HFF-Myc (cell line): ENCODE data around the gene KEL.

Experiments used
- DNase-seq: peaks from one replicate; pipeline ENCODE4 v3.0.0-alpha.2; 2011; ENCODE audit warnings: low read depth; ENCODE audit errors: extremely low read depth
- H3K4me3 ChIP-seq: replicated peaks from 2 replicates; pipeline ENCODE4 v1.5.1; 2011; ENCODE audit warnings: low read depth, mild to moderate bottlenecking, control low read depth, low read length
- CTCF ChIP-seq: IDR thresholded peaks from 2 replicates; pipeline ENCODE4 v1.5.1; 2012; ENCODE audit warnings: mild to moderate bottlenecking, low read depth, low read length, control low read depth; ENCODE audit errors: missing control alignments

KEL gene

DNA sequence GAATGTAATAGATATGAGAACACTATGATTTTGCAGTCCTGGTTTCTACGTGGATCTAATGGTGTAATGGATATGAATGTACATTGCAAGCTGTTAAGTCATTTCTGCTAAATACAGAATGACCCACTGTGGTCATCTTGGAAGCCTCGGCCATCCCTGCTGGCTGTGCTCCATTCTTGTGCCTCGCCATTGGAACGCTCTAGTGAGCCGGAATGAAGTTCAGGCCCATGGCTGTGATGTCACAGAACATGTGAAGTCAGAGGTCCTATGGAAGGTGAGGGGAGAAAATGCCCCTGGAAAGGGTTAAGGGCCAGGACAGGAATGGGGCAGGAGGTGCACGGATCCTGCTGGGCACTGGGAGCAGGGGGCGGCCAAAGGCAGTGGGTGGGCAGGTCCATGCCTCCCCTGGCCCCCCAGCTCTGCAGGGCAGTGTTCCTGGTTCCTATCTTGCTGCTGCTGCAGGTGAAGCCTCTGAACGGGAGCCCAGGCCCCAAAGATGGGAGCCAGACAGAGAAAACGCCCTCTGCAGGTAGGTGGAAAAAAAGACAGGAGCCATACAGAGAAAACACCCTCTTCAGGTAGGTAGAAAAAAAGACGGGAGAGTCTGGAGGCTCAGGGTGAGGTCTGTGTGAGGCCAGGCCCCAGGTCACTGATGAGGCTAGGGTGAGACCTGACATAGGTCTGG lies 22.8 kb downstream of the KEL start, which contains the start of gene LLCFC1:
Gene LLCFC1 (plus strand): TSS at position 259 of the 685 bp plus-strand sequence. CDS start 138 bp downstream, at position 397.
- no peak for DNase-seq
- peak; percentile 26 for TF ChIP-seq CTCF
- H3K4me3 ChIP-seq: no peak within 1 kb of the TSS

DNA sequence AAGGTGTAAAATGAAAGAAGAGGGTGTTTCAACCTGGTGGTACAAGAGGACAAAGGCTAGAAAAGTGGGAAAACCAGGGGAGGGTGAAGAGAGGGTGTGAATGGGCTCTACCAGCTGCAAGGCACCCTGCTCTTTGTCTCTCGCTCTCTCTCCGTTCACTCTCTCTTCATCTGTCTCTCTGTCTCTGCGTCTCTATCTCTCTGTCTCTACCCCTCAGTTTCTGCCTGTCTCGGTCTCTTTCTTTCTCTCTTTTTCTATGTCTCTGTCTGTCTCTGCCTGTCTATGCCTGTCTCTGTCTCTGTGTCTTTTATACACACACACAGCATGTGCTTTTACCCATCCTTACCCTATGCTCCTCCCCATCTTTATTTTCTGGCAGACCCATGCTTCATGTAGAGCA lies 23.6 kb downstream of the KEL start:
- no peak for DNase-seq
- no peak for TF ChIP-seq CTCF
- H3K4me3 ChIP-seq: no peak overlapping the region

DNA sequence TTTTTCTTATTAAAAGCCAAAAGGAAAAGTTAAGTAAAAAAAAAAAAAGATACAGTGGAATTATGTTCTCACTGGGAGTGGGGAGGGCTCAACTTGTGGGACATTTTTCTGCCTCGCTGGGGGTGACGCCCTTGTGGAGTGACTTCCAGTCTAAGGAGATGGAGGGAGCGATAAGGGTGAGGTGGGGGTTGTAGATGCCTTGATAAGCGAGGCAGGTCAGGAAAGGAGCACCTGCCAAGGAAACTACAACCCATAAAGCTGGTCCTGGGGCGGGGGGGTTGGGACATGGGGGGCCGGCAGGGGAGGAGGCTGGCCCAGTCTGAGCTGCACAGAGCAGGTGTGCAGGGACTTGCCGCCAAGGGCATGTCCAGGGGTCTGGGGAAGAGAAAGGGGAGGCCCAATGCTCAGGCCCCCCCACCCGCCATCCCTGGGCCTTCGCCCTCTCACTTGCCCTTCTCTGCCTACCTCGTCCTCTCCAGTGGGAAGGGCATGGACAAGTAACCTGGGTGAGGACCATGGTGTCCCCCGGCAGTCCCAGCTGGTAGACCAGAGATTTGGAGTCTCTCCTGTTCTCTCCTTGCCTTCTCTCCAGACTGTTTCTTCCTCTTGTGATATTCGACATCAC lies 26.1 kb downstream of the KEL start:
- no peak for TF ChIP-seq CTCF
- DNase-seq: no peak
- no peak overlapping the region for H3K4me3 ChIP-seq

DNA sequence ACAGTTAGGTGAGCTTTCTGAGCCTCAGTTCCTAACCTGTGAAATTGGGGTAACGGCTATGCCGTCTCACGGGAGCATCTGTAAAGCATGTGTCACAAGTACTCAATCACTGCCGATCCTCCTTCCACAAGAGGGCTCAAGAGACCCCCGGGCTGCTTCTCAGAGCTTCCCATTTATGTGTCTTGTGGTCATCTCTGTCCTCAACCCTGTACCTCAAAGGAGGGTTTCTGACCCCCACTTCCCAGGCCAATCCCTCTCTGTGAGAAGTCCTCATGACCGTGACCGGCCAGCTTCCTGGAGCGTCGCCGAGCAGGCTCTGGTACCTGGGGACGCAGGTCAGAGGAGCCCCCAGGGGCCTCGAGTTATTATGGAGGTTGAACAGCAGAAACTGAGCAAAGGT lies 28.1 kb downstream of the KEL start:
- no peak for DNase-seq
- H3K4me3 ChIP-seq: no peak overlapping the region
- TF ChIP-seq CTCF: no peak

DNA sequence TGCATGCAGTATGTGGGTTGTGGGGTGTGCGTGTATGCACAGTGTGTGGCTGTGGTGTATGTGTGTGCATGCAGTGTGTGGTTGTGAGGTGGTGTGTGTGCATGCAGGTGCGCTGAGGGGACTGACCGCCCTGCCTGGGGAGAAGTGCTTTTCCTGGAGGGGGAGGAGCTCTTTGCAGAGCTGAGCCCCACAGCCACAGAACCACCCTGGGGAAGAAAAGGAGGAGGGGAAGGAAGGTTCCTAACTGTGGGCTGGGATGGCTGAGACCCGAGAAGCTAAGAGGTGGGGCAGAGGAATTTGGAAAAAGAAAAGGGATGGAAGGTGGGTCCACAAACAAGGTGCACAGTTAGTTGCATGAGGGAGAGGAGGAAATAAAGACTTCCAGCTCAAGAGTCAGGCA lies 28.5 kb downstream of the KEL start, which contains the start of gene TRPV5:
Gene TRPV5 (minus strand): TSS at position 123 of the 400 bp plus-strand sequence. CDS start 287 bp downstream, outside the sequence.
- no peak for DNase-seq
- H3K4me3 ChIP-seq: no peak within 1 kb of the TSS
- TF ChIP-seq CTCF: no peak

- TF ChIP-seq CTCF: no peak
- DNase-seq: no peak
- no peak overlapping the region for H3K4me3 ChIP-seq
Observed at GRCh38 chr7:142933092-142933475, 29.1 kb downstream of the KEL start.
